Posterior vena cava (tissue), 2 donors: ENCODE data around the gene TBX2. TPM values are rescaled to one million over a fixed set of nuclear protein-coding genes. Genes with fewer than 3 reads are reported as not detected.

Source experiments
- DNase-seq: peaks from one replicate; pipeline ENCODE4 v3.0.0-alpha.2; 2020; ENCODE audit warnings: low spot score
- intact Hi-C, 2 donors: fragments of 100-400 bp; cut with DNase I; formaldehyde crosslinking; loops; one replicate each; pipeline versions ENCODE4 v1.14.1 to v1.14.2; 2022 to 2023
- total RNA-seq, 2 donors: library from RNA; stranded (reverse); fragmentation: NEBNext Ultra II Directional; extraction: Animal tissue kit (Norgen Biotek cat#: 25700); gene quantifications; one replicate each; pipeline ENCODE4 v1.2.1, GENCODE V29; 2021
- donor health status: DM: yes; HTN: yes; CAD: no.
- donor health status: DM: yes; HTN: yes; CAD: no.

The TBX2 gene
- total RNA-seq, 2 donors from 2014 or later: 11.2 to 16.5 TPM

DNA sequence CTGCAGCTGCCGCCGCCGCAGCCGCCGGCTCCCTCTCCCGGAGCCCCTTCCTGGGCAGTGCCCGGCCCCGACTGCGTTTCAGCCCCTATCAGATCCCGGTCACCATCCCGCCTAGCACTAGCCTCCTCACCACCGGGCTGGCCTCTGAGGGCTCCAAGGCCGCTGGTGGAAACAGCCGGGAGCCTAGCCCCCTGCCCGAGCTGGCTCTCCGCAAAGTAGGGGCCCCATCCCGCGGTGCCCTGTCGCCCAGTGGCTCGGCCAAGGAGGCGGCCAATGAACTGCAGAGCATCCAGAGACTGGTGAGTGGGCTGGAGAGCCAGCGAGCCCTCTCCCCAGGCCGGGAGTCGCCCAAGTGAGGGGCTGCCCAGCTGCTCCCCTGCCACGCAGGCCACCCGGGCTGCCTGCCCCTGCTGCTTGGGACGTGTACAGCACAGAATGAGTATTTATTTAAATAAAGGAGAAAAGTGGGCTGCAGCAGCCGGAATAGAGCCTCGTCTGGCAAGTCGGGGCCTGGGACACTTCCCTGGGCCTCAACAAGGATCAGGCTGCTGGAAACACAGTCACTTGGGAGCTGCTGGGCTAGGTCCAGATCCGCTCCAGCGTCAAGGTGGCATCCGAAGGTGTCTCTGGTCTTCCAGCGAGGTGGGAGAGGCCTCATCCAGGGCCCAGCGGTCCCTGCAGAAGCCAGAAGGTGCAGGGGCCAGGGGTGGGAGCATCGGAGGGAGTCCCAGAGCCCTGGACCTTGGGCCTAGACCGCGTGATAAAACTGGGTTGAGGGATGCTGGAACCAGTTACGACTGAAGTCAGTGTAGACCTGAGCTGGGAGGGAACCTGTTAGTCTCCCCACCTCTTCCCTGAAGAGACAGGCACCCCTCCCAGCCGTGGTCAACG lies 8.8 kb downstream of the TBX2 start:
- intact Hi-C loops: no loop called here
- peak; percentile 77 for DNase-seq

GRCh38 chr17:61409301-61410112 lies 9.9 kb downstream of the TBX2 start:
- intact Hi-C loops: loop anchor here in 1 of 2 donors (5.0 kb wide), 1 partner anchor 143 kb away; no protein-coding TSS in a partner anchor
- peak; percentile 82 for DNase-seq

DNA sequence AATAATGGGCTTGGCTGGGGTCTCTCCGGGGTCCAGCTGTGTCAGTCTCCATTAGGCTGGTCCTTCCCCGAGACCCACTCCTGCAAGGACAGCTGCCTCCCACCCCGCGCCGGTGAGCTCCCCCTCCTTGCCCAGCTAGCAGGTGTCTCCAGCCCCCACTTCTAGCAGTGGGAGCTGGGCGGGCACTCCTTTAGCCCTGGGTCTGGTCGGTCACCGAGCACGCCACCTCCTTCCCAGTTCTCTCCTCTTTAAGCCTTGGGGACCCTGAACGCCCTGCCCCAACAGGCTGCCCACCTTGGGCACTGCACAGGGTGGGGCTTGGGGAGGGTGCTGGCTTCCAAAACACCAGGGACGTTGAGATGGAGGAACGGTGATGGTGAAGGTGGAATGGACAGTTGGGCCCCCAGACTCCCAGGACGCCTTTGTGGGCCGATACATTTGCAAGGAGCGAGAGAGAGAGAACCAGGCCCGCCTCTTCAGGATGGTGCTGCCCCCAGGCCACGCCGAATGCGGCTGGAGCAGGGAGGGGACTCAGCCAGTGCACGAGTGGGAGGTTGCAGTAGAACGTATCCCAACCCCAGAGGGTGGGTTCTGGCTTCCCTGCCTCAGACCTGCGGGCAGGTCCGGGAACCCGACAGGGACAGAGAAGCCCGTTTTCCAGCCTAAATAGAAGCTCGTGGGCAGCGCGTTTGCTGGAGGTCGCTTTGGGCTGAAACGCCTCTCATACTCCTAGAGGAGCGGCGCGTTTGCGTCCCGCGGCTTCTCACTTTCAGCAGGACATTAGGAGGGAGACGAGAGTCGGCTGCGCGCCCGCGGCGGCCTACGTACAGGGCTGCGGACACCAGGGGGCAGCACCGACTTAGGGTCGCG lies 10.7 kb downstream of the TBX2 start:
- intact Hi-C loops: loop anchor here in 1 of 2 donors (5.0 kb wide), 1 partner anchor 142 kb away; no protein-coding TSS in a partner anchor
- DNase-seq: peak; percentile 91

GRCh38 chr17:61411011-61411260 lies 11.3 kb downstream of the TBX2 start:
- DNase-seq: no peak

GRCh38 chr17:61411261-61412142 lies 11.9 kb downstream of the TBX2 start:
- intact Hi-C loops: loop anchor here in 1 of 2 donors (2.0 to 5.0 kb wide), 3 partner anchors 75 to 689 kb away; no protein-coding TSS in a partner anchor
- DNase-seq: peak; percentile 84

More at GRCh38 chr17:61411011-61411260, 11.3 kb downstream of the TBX2 start:
- intact Hi-C loops: loop anchor here in 1 of 2 donors (5.0 kb wide), 1 partner anchor 141 kb away; no protein-coding TSS in a partner anchor

DNA sequence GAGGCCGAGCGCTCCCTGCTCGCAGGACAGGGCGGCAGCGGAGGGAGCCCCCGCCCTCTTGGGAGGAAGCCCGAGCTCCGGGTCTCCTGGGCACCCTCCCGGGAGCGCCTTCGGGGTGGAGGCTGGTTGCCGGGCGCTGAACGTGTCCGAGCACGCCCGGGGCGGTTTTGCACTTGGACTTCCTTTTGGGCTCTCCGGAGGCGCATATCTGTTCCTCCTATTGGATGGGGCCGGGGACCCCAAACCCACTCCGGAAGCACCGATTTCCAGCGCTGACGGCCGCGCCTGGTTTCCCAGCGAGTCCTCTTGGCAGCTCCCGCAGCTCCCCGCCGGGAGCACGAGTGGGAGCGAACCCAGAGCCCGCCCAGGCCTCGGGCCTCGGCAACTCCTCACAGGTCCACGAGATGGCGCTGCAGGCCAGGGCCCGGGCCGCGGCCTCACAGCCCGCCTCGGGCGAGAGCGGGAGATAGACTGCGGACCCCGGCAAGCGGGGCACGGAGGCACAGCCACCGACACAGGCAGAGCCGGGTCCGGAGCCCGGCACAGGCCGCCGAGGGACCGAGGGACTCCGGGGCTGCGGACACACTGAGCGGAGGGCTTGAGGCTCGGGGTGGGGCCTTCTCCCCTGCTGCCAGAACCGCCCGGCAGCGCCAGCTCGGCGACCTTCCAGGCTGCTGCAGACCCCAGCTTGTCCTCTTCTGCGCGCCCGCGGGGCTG lies 12.7 kb downstream of the TBX2 start:
- peak; percentile 94 for DNase-seq
- intact Hi-C loops: loop anchor here in 1 of 2 donors (2.0 to 5.0 kb wide), 3 partner anchors 74 to 690 kb away; no protein-coding TSS in a partner anchor

DNA sequence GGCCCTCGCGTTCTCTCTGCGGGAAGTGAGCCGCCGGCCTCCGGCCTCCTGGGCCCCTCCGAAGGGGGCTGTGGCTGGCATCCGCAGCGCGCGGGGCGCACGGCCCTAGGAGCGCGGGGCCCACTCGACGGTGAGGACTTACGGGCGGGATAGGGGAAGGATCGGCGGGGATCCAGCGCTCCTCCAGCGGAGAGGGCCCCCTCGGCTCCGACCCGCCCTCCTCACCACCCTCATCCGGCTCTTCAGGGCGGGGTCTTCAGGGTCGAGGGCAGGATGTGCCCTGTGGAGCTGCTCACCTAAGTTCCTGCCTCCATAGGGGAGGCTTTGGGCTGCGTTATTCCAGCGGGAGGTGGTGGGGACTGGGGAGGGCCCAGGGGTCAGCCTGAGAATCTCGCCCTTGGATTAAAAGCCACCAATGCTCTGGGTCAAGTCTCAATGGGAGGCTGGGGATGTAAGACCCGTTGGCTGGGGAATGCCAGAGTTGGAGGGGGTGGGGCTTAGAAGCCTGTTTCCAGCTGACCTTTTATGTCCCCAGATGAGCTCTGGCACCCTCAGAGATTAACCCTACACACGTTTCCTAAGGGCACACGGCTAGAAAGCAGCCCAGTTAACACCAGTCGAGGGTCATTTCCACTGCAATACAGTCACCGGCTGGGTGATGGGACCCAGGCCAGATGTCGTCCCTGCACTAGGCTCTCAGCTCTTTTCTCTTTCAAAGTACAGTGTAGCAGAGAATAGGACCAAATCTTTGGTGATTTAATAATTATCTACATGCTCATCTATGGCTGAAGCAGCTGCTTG lies 13.4 kb downstream of the TBX2 start:
- DNase-seq: peak; percentile 72
- intact Hi-C loops: loop anchor here in 1 of 2 donors (2.0 to 5.0 kb wide), 3 partner anchors 74 to 690 kb away; no protein-coding TSS in a partner anchor

GRCh38 chr17:61413661-61414126 lies 14.1 kb downstream of the TBX2 start:
- intact Hi-C loops: loop anchor here in 1 of 2 donors (2.0 to 5.0 kb wide), 3 partner anchors 73 to 691 kb away; no protein-coding TSS in a partner anchor
- peak; percentile 15 for DNase-seq

DNA sequence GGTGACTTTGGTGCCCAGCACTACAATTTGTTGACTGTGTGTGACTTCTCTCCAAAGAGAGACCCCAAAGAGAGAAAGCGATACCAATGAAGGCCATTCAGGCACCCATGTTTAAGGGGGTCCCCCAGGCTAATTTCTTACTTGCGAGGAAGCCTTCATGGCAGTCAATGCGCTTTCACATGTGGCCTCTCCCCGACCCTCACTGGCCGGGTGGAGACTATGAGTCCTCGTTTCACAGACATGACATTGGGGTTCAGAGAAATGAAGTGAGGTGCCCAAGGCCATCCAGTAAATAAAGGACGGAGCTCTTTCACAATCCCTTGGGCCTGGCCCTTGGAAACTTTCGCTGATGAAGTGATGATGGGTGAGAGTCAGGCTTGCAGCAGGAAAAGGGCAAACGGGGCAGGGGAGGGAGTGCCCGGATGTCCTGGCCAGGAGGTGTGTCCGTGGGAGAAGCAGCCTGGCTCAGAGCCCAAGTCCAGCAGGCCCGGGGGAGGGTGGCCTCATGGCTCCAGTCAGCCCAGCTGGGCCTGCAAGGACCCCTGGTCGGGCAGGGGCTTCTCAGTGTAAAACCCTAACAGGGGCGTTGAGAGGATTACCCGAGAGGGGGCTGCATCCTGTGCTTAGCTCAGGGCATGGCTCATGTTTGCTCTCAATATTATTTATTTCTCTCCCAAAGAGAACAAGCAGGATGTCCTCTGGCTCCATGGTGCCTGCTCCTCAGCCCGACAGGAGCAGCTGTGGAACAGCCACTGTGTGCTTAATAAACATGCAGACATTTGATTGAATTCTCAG lies 14.7 kb downstream of the TBX2 start:
- intact Hi-C loops: loop anchor here in 1 of 2 donors (5.0 kb wide), 1 partner anchor 138 kb away; no protein-coding TSS in a partner anchor
- peak; percentile 78 for DNase-seq

DNA sequence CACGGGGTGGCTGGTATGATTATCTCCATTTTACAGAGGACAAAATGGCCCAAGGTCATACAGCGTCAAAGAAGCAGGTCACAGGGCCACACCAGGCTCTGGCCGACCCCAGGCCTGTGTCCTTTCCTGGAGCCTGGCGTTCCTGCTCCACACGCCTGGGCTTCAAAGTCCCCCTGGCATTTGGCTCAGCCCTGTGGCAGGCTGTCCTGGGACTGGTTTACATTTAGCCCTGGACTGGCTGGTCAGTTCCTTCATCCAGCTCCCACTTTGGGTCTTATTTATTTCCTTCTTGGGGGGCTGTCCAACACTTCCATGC lies 15.3 kb downstream of the TBX2 start:
- peak; percentile 34 for DNase-seq
- intact Hi-C loops: loop anchor here (5.0 kb wide), 1 partner anchor 137 kb away; no protein-coding TSS in a partner anchor

DNA sequence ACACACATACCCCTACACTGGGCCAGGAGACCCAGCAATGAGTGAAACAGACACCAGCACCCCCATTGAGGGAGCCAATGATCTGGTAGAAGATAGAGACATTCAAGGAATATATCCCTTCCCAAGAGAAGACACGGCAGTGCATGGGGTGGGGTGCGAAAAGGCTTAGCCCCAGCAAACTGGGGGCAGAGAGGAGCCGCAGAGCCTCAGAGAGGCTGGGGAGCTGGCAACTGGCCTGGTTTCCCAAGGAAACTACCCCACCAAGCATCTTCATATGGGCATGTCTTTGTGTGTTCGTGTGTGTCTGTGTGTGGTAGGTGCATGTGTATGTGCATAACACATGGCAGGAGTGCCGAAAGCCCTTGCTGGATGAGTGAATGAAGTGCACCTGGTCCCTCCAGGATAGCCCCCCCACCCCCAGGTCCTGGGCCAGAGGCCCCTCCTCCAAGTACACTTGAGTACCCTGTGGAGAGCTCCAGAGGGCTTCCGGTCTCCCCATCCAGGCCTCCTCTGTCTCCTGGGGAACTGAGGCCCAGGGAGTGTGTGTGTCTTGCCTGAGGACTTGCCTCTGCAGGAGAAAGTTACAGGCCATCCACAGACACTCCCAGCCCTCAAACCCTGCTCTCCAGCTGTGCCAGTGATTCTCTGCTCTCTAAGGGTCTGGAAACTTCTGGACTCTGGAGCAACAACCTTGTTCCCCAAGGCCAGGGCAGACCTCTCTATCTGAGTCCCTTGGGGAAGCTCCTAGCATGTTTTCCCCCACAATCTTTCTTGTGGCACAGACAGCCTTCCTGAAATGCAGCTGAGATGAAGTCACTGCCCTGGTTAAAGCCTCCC lies 15.9 kb downstream of the TBX2 start:
- peak; percentile 70 for DNase-seq
- intact Hi-C loops: loop anchor here in 1 of 2 donors (5.0 kb wide), 1 partner anchor 137 kb away; no protein-coding TSS in a partner anchor

DNA sequence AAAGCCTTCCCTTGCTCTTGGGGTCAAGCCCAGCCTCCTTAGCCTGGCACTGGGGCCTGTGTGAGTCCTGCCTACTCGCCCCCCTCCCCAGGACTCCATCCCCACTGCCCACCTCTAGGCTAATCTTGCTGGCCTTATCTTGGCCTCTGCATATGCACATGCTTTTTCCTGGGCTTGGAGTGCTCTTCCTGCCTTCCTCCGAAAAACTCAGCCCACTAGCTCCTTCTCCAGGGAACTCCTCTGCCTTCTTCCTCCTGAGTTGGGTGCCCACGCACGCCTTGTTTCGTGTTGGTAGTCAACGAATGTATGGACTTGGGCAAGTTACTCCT lies 16.5 kb downstream of the TBX2 start:
- intact Hi-C loops: loop anchor here in 1 of 2 donors (5.0 kb wide), 1 partner anchor 136 kb away; no protein-coding TSS in a partner anchor
- no peak for DNase-seq

DNA sequence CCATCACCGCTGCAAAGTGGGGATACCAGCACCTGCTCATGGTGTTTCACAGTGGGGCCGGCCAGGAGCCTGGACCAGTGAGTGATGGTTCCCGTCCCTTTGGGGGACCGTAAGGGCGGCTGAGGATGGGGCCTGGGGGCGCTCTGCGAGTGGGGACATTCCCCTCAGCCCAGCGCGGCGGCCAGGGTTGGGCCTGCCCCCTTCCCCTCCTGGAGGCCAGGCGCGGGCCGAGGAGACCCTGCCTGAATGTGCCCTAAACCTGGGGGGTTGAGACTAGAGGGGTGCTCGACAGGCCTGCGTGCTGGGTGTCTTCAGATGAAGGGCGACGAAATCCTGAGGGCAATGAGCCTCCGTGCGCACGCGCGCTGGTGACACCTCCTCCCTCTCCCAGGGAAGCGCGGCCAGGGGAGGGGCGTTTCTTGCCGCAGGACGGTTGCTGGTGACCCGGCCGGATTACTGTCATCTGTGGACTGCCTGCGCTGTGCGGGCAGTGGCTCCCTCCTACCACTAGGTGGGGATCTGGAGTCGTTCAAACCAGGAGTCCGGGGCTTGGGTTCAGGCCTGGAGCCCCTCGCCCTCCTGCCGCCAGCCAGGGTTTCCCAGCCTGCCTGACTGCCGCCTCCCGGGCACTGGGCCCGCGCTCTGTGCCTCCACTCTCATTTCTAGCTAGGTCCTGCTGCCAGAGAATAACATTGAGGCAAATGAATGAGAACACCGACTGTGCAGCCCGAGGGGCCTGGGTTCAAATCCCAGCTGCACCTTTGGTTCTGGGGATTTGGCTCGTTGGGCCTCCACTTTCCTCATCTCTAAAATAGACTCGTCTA lies 17.1 kb downstream of the TBX2 start:
- intact Hi-C loops: loop anchor here (1.0 to 5.0 kb wide), 2 partner anchors 45 to 136 kb away; no protein-coding TSS in a partner anchor
- DNase-seq: peak; percentile 95

DNA sequence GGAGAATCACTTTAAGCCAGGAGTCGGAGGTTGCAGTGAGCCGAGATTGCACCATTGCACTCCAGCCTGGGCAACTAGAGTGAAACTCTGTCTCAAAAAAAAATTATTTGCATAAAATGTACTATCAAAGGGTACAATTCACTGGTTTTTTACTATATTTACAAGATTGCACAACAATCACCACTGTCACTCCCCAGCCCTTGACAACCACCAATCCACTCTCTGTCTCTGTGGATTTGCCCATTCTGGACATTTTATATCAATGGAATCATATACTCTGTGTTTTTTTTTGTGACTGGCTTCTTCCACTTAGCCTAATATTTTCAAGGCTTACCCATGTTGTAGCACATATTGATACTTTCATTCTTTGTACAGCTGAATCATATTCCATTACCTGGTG lies 18.8 kb downstream of the TBX2 start:
- no peak for DNase-seq
- intact Hi-C loops: loop anchor here in 1 of 2 donors (5.0 kb wide), 1 partner anchor 134 kb away; no protein-coding TSS in a partner anchor
